ENCODE measurements around the gene PITPNC1.
"Not testable (repeated sequence)": the region's sequence is repeated elsewhere in the genome, so short reads cannot be mapped to it uniquely, and the experiment has no call there.

DNA sequence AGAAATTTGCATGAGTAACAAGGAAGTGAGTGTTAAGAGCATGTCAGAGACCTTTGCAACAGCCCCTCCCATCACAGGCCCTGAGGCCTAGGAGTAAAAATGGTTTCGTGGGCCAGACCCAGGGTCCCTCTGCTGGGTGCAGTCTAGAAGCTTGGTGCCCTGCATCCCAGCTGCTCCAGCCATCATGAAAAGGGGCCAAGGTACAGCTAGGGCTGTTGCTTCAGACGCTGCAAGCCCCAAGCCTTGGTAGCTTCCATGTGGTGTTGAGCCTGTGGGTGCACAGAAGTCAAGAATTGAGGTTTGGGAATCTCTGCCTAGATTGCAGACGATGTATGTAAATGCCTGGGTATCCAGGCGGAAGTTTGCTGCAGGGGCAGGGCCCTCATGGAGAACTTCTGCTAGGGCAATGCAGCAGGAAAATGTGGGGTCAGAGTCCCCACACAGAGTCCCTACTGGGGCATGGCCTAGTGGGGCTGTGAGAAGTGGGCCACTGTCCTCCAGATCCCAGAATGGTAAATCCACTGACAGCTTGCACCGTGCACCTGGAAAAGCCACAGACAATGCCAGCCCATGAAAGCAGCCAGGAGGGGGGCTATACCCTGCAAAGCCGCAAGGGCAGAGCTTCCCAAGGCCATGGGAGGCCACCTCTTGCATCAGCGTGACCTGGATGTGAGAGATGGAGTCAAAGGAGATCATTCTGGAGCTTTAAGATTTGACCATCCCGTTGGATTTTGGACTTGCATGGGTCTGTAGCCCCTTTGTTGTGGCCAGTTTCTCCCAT lies 45.5 kb upstream of the PITPNC1 start:
- not testable (repeated sequence) for TF ChIP-seq EZH2phosphoT487 (IDR thresholded peaks at IDR 0.05; ENCODE audit: borderline replicate concordance, low read length); EZH2 (IDR thresholded peaks at IDR 0.05; ENCODE audit: low read length, unreplicated experiment)
- TF ChIP-seq, protein P1, sequence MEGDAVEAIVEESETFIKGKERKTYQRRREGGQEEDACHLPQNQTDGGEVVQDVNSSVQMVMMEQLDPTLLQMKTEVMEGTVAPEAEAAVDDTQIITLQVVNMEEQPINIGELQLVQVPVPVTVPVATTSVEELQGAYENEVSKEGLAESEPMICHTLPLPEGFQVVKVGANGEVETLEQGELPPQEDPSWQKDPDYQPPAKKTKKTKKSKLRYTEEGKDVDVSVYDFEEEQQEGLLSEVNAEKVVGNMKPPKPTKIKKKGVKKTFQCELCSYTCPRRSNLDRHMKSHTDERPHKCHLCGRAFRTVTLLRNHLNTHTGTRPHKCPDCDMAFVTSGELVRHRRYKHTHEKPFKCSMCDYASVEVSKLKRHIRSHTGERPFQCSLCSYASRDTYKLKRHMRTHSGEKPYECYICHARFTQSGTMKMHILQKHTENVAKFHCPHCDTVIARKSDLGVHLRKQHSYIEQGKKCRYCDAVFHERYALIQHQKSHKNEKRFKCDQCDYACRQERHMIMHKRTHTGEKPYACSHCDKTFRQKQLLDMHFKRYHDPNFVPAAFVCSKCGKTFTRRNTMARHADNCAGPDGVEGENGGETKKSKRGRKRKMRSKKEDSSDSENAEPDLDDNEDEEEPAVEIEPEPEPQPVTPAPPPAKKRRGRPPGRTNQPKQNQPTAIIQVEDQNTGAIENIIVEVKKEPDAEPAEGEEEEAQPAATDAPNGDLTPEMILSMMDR (conservative IDR thresholded peaks at IDR 0.05; ENCODE audit: low read depth, low read length) = not testable (repeated sequence)

All from PC-3 (cell line).